Neural cell (in vitro differentiated cells): ENCODE measurements around the gene UCP2.

Experiments
- EP300 ChIP-seq: fragments of 450-650 bp; conservative IDR thresholded peaks from 2 replicates; pipeline ENCODE4 v1.6.1; 2014; ENCODE audit warnings: antibody characterized with exemption, mild to moderate bottlenecking, moderate library complexity; ENCODE audit not compliant: poor library complexity, severe bottlenecking
- EZH2 ChIP-seq: fragments of 200-600, 300-800 bp; shearing (Covaris generic), sonication (generic); IDR thresholded peaks from 2 replicates; pipeline ENCODE4 v1.6.1; 2014; ENCODE audit warnings: antibody characterized with exemption, low read length, borderline replicate concordance, mild to moderate bottlenecking; ENCODE audit not compliant: insufficient read depth, poor library complexity, severe bottlenecking
- POLR2AphosphoS5 ChIP-seq: IDR thresholded peaks from 2 replicates; pipeline ENCODE4 v1.6.1; 2012
- RAD21 ChIP-seq: fragments of 450-650 bp; conservative IDR thresholded peaks from 2 replicates; pipeline ENCODE4 v1.6.1; 2014; ENCODE audit warnings: antibody characterized with exemption, mild to moderate bottlenecking, moderate library complexity
- SMC3 ChIP-seq: fragments of 450-650 bp; conservative IDR thresholded peaks from 2 replicates; pipeline ENCODE4 v1.6.1; 2014; ENCODE audit warnings: antibody characterized with exemption, mild to moderate bottlenecking, moderate library complexity; ENCODE audit not compliant: poor library complexity
- TAF1 ChIP-seq: IDR thresholded peaks from 2 replicates; pipeline ENCODE4 v1.6.1; 2012; ENCODE audit warnings: low read depth
- TF ChIP-seq, protein P1 (sequence below): fragments of 450-650 bp; IDR thresholded peaks from 2 replicates; pipeline ENCODE4 v1.5.1; 2014; ENCODE audit warnings: antibody characterized with exemption, mild to moderate bottlenecking, moderate library complexity; ENCODE audit not compliant: poor library complexity, severe bottlenecking
- TF ChIP-seq, protein P2 (sequence below): IDR thresholded peaks from 2 replicates; pipeline ENCODE4 v1.6.1; 2012; ENCODE audit warnings: borderline replicate concordance

DNA sequence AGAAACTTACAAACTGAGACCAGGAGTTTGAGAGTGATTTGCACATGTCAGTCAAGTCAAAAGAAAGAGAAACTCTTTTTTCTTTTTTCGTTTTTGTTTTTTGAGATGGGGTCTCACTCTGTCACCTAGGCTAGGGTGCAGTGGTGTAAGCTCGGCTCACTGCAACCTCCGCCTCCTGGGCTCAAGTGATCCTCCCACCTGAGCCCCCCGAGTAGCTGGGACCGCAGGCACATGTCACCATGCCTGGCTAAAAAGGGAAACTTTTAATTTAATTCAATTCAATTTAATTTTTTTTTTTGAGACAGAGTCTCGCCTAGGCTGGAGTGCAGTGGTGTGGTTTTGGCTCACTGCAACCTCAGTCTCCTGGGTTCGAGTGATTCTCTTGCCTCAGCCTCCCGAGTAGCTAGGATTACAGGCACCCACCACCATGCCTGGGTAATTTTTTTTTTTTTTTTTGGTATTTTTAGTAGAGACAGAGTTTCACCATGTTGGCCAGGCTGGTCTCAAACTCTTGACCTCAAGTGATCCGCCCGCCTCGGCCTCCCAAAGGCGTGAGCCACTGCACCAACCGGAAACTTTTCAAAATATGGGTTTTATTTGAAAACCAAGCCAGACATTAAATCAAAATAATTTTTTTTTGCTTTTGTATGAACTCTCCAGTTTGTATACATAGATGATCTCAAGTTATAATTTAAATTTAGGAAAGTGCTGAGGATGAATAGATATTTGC lies 16.4 kb upstream of the UCP2 start:
- TF ChIP-seq, protein P1, sequence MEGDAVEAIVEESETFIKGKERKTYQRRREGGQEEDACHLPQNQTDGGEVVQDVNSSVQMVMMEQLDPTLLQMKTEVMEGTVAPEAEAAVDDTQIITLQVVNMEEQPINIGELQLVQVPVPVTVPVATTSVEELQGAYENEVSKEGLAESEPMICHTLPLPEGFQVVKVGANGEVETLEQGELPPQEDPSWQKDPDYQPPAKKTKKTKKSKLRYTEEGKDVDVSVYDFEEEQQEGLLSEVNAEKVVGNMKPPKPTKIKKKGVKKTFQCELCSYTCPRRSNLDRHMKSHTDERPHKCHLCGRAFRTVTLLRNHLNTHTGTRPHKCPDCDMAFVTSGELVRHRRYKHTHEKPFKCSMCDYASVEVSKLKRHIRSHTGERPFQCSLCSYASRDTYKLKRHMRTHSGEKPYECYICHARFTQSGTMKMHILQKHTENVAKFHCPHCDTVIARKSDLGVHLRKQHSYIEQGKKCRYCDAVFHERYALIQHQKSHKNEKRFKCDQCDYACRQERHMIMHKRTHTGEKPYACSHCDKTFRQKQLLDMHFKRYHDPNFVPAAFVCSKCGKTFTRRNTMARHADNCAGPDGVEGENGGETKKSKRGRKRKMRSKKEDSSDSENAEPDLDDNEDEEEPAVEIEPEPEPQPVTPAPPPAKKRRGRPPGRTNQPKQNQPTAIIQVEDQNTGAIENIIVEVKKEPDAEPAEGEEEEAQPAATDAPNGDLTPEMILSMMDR, result no peak
- TF ChIP-seq TAF1, result no peak
- no peak for TF ChIP-seq EZH2
- TF ChIP-seq RAD21, result no peak
- TF ChIP-seq EP300, result no peak
- no peak for TF ChIP-seq POLR2AphosphoS5
- TF ChIP-seq, protein P2, sequence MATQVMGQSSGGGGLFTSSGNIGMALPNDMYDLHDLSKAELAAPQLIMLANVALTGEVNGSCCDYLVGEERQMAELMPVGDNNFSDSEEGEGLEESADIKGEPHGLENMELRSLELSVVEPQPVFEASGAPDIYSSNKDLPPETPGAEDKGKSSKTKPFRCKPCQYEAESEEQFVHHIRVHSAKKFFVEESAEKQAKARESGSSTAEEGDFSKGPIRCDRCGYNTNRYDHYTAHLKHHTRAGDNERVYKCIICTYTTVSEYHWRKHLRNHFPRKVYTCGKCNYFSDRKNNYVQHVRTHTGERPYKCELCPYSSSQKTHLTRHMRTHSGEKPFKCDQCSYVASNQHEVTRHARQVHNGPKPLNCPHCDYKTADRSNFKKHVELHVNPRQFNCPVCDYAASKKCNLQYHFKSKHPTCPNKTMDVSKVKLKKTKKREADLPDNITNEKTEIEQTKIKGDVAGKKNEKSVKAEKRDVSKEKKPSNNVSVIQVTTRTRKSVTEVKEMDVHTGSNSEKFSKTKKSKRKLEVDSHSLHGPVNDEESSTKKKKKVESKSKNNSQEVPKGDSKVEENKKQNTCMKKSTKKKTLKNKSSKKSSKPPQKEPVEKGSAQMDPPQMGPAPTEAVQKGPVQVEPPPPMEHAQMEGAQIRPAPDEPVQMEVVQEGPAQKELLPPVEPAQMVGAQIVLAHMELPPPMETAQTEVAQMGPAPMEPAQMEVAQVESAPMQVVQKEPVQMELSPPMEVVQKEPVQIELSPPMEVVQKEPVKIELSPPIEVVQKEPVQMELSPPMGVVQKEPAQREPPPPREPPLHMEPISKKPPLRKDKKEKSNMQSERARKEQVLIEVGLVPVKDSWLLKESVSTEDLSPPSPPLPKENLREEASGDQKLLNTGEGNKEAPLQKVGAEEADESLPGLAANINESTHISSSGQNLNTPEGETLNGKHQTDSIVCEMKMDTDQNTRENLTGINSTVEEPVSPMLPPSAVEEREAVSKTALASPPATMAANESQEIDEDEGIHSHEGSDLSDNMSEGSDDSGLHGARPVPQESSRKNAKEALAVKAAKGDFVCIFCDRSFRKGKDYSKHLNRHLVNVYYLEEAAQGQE, result no peak
- no peak for TF ChIP-seq SMC3
